H1 (cell line): ENCODE data around the gene NFKBIE. TPM values are rescaled to one million over a fixed set of nuclear protein-coding genes. Genes with fewer than 3 reads are reported as not detected.
A peak's percentile ranks its signal among the peaks of the same experiment; 100 is the strongest.

Source experiments
- CTCF ChIA-PET: fragments of 300-600 bp; sonication (Branson Sonifier 250); formaldehyde crosslinking; loops from one replicate; lab custom pipeline; 2021; ENCODE audit not compliant: partially characterized antibody; lab: Charles Lee
- POLR2A ChIA-PET: fragments of 300-600 bp; sonication (Branson Sonifier 250); formaldehyde crosslinking; loops from one replicate; lab custom pipeline; 2021; ENCODE audit warnings: inconsistent platforms; ENCODE audit not compliant: partially characterized antibody; lab: Charles Lee
- DNase-seq, 2 experiments: peaks; one replicate each; pipeline versions ENCODE4 v3.0.0 to v3.0.0-alpha.2; 2010 to 2022; ENCODE audit warnings: low spot score in 2 of 2, low read depth in 1 of 2, mixed read lengths in 1 of 2
- FAIRE-seq: peaks from 2 replicates; lab custom pipeline; 2011; peaks lifted over from hg19 to GRCh38; lab: Jason Lieb, UNC
- H2AFZ ChIP-seq: 2 replicates; pipeline ENCODE4 v1.8.1; 2012; ENCODE audit warnings: low read length, inconsistent platforms
- H2AK5ac ChIP-seq: 2 replicates; pipeline ENCODE4 v1.6.1; 2013; ENCODE audit warnings: low read depth, low read length
- H2BK120ac ChIP-seq: replicated peaks from 2 replicates; pipeline ENCODE3; 2013; ENCODE audit warnings: low read depth, low read length, inconsistent platforms
- H2BK12ac ChIP-seq: 2 replicates; pipeline ENCODE4 v1.6.1; 2013; ENCODE audit warnings: low read depth, low read length
- H2BK15ac ChIP-seq: 2 replicates; pipeline ENCODE4 v1.6.1; 2013; ENCODE audit warnings: low read length
- H2BK20ac ChIP-seq: 2 replicates; pipeline ENCODE4 v1.6.1; 2013; ENCODE audit warnings: low read length
- H2BK5ac ChIP-seq: 2 replicates; pipeline ENCODE4 v1.6.1; 2013; ENCODE audit warnings: low read depth, low read length
- H3K14ac ChIP-seq: 2 replicates; pipeline ENCODE4 v1.6.1; 2013; ENCODE audit warnings: inconsistent platforms; ENCODE audit not compliant: insufficient read length
- H3K18ac ChIP-seq: 2 replicates; pipeline ENCODE4 v1.6.1; 2013; ENCODE audit warnings: low read length; ENCODE audit errors: extremely low read depth
- H3K23ac ChIP-seq: 2 replicates; pipeline ENCODE4 v1.6.1; 2013; ENCODE audit warnings: inconsistent platforms; ENCODE audit not compliant: insufficient read length
- H3K23me2 ChIP-seq: 2 replicates; pipeline ENCODE4 v1.6.1; 2013; ENCODE audit warnings: low read depth, low read length
- H3K27ac ChIP-seq: 2 replicates; pipeline ENCODE4 v1.6.1; 2011; ENCODE audit warnings: low read depth, low read length, inconsistent platforms
- H3K27me3 ChIP-seq, 4 experiments: replicated peaks in 1 of 4; 1 replicate in 1 of 4; 2 replicates in 3 of 4; pipeline versions ENCODE4 v1.6.1 to v1.8.1; 2011 to 2013; ENCODE audit warnings: low read length in 3 of 4, mild to moderate bottlenecking in 3 of 4, inconsistent platforms in 2 of 4, mixed read lengths in 2 of 4, moderate library complexity in 1 of 4; ENCODE audit not compliant: control insufficient read depth in 3 of 4, insufficient read depth in 3 of 4; ENCODE audit errors: extremely low read depth in 1 of 4
- H3K36me3 ChIP-seq, 4 experiments: 2 replicates each; pipeline versions ENCODE4 v1.6.1 to v1.8.1; 2011 to 2013; ENCODE audit warnings: mild to moderate bottlenecking in 4 of 4, low read length in 3 of 4, moderate library complexity in 2 of 4, control low read depth in 1 of 4, inconsistent platforms in 1 of 4; ENCODE audit not compliant: insufficient read depth in 4 of 4, control insufficient read depth in 2 of 4
- H3K4ac ChIP-seq: replicated peaks from 2 replicates; pipeline ENCODE3; 2013; ENCODE audit warnings: low read length, low read depth, mixed read lengths, inconsistent platforms; ENCODE audit not compliant: insufficient read length
- H3K4me1 ChIP-seq, 4 experiments: replicated peaks in 1 of 4; 1 replicate in 1 of 4; 2 replicates in 3 of 4; pipeline versions ENCODE4 v1.6.1 to v1.8.1; 2011 to 2013; ENCODE audit warnings: low read length in 3 of 4, inconsistent platforms in 2 of 4, mixed read lengths in 1 of 4; ENCODE audit not compliant: insufficient read depth in 4 of 4, control insufficient read depth in 3 of 4
- H3K4me2 ChIP-seq, 2 experiments: 2 replicates each; pipeline versions ENCODE4 v1.6.1 to v1.8.1; 2011 to 2013; ENCODE audit warnings: low read depth in 2 of 2, low read length in 2 of 2, control low read depth in 1 of 2, inconsistent platforms in 1 of 2, mild to moderate bottlenecking in 1 of 2; ENCODE audit not compliant: insufficient read depth in 1 of 2
- H3K4me3 ChIP-seq, 4 experiments: fragments of 200-600, 300-600 bp in 1 of 4; sonication (generic), shearing (Covaris generic), sonication (Bioruptor Twin) in 1 of 4; 2 replicates each; pipeline versions ENCODE4 v1.5.1 to v1.8.1; 2011 to 2016; ENCODE audit warnings: low read length in 4 of 4, low read depth in 3 of 4, control low read depth in 2 of 4, inconsistent platforms in 2 of 4, mild to moderate bottlenecking in 2 of 4, mixed read lengths in 1 of 4, moderate library complexity in 1 of 4; ENCODE audit not compliant: insufficient read depth in 2 of 4; ENCODE audit errors: extremely low read depth in 1 of 4
- H3K56ac ChIP-seq: replicated peaks from 2 replicates; pipeline ENCODE3; 2013; ENCODE audit warnings: low read depth, mild to moderate bottlenecking, mixed read lengths, low read length, inconsistent platforms; ENCODE audit not compliant: insufficient read length
- H3K79me1 ChIP-seq: 2 replicates; pipeline ENCODE4 v1.6.1; 2013; ENCODE audit warnings: low read depth, low read length, control low read depth
- H3K79me2 ChIP-seq, 2 experiments: 2 replicates each; pipeline versions ENCODE4 v1.6.1 to v1.8.1; 2012 to 2013; ENCODE audit warnings: low read length in 2 of 2, mild to moderate bottlenecking in 2 of 2, inconsistent platforms in 1 of 2; ENCODE audit not compliant: insufficient read depth in 2 of 2, control insufficient read depth in 1 of 2
- H3K9ac ChIP-seq, 4 experiments: replicated peaks in 1 of 4; 1 replicate in 1 of 4; 2 replicates in 3 of 4; pipeline versions ENCODE4 v1.6.1 to v1.8.1; 2011 to 2013; ENCODE audit warnings: low read depth in 3 of 4, low read length in 3 of 4, control low read depth in 2 of 4, mild to moderate bottlenecking in 2 of 4, moderate library complexity in 2 of 4, inconsistent platforms in 1 of 4; ENCODE audit errors: extremely low read depth in 1 of 4
- H3K9me3 ChIP-seq, 2 experiments: 2 replicates each; pipeline versions ENCODE4 v1.6.1 to v1.8.1; 2012 to 2013; ENCODE audit warnings: mild to moderate bottlenecking in 2 of 2, moderate library complexity in 2 of 2, control low read depth in 1 of 2, inconsistent platforms in 1 of 2, low read depth in 1 of 2, low read length in 1 of 2, mixed read lengths in 1 of 2; ENCODE audit not compliant: insufficient read depth in 2 of 2
- H4K20me1 ChIP-seq, 2 experiments: replicated peaks in 1 of 2; 2 replicates each; pipeline versions ENCODE3 to v1.8.1; 2011 to 2013; ENCODE audit warnings: inconsistent platforms in 2 of 2, low read length in 2 of 2, mild to moderate bottlenecking in 1 of 2; ENCODE audit not compliant: insufficient read depth in 2 of 2, control insufficient read depth in 1 of 2
- H4K5ac ChIP-seq: 2 replicates; pipeline ENCODE4 v1.6.1; 2013; ENCODE audit warnings: low read length, low read depth, mixed read lengths, inconsistent platforms; ENCODE audit not compliant: insufficient read length
- H4K8ac ChIP-seq: 2 replicates; pipeline ENCODE4 v1.8.0; 2013; ENCODE audit warnings: mild to moderate bottlenecking, moderate library complexity, low read length, inconsistent platforms; ENCODE audit not compliant: insufficient read depth; ENCODE audit errors: extremely low read depth
- H4K91ac ChIP-seq: replicated peaks from 2 replicates; pipeline ENCODE3; 2013; ENCODE audit warnings: low read length, mixed read lengths, inconsistent platforms; ENCODE audit not compliant: insufficient read length
- CTBP2 ChIP-seq: IDR thresholded peaks from 2 replicates; pipeline ENCODE4 v1.7.0; 2011; ENCODE audit warnings: borderline replicate concordance, mild to moderate bottlenecking, moderate library complexity, mixed read lengths, low read length; ENCODE audit not compliant: insufficient read depth, insufficient read length
- EGR1 ChIP-seq: IDR thresholded peaks from 2 replicates; pipeline ENCODE4 v1.6.1; 2011; ENCODE audit warnings: low read depth, low read length, borderline replicate concordance
- JUND ChIP-seq: IDR thresholded peaks from 2 replicates; pipeline ENCODE4 v1.6.1; 2011; ENCODE audit warnings: mild to moderate bottlenecking, improper control_type of control experiment, low read length
- KDM1A ChIP-seq: fragments of 200-600, 300-600 bp; sonication (generic); IDR thresholded peaks from 2 replicates; pipeline ENCODE4 v1.7.1; 2016; ENCODE audit warnings: mild to moderate bottlenecking, low read length, borderline replicate concordance
- SAP30 ChIP-seq: fragments of 300-600 bp; sonication (generic); IDR thresholded peaks from 2 replicates; pipeline ENCODE4 v1.7.1; 2012; ENCODE audit warnings: low read length, moderate library complexity, mild to moderate bottlenecking, inconsistent platforms; ENCODE audit not compliant: insufficient read depth, insufficient replicate concordance
- WGBS, 2 experiments: shearing (Covaris generic) in 1 of 2; methylation state at CpG; one replicate each; pipeline versions ENCODE4 v1.1.6 to v1.1.7; 2013 to 2015; ENCODE audit warnings: low lambda C conversion rate in 2 of 2, mixed read lengths in 2 of 2, inconsistent platforms in 1 of 2, low coverage in 1 of 2, missing lambda C conversion rate in 1 of 2; ENCODE audit not compliant: insufficient replicate concordance in 2 of 2, insufficient coverage in 1 of 2, insufficient read length in 1 of 2; ENCODE audit errors: extremely low coverage in 1 of 2, missing lambda C conversion rate in 1 of 2; 5-methylcytosine and 5-hydroxymethylcytosine counted together
- polyA plus RNA-seq, 7 experiments: library from polyadenylated mRNA; depleted of rRNA in 3 of 7; stranded (reverse) in 5 of 7; unstranded in 2 of 7; fragments of >200 nt in 5 of 7; fragments of 200-250 nt in 2 of 7; gene quantifications; 1 replicate in 5 of 7; 2 replicates in 1 of 7; 4 replicates in 1 of 7; pipeline versions ENCODE4 v1.2.1 to v1.2.3, GENCODE V29; 2011 to 2013; ENCODE audit warnings: missing spikeins in 2 of 7, mixed read lengths in 2 of 7
- total RNA-seq: library from RNA; stranded (reverse); fragmentation: NEBNext Ultra II Directional; extraction: Animal tissue kit (Norgen Biotek cat#: 25700); gene quantifications from 2 replicates; pipeline ENCODE4 v1.2.1, GENCODE V29; 2021

Gene NFKBIE
- total and polyA plus RNA-seq, 2 of the 8 experiments (the other 6 are each of a cell fraction or from before 2014, with no cell fraction given) = 13.5 to 19.2 TPM

DNA sequence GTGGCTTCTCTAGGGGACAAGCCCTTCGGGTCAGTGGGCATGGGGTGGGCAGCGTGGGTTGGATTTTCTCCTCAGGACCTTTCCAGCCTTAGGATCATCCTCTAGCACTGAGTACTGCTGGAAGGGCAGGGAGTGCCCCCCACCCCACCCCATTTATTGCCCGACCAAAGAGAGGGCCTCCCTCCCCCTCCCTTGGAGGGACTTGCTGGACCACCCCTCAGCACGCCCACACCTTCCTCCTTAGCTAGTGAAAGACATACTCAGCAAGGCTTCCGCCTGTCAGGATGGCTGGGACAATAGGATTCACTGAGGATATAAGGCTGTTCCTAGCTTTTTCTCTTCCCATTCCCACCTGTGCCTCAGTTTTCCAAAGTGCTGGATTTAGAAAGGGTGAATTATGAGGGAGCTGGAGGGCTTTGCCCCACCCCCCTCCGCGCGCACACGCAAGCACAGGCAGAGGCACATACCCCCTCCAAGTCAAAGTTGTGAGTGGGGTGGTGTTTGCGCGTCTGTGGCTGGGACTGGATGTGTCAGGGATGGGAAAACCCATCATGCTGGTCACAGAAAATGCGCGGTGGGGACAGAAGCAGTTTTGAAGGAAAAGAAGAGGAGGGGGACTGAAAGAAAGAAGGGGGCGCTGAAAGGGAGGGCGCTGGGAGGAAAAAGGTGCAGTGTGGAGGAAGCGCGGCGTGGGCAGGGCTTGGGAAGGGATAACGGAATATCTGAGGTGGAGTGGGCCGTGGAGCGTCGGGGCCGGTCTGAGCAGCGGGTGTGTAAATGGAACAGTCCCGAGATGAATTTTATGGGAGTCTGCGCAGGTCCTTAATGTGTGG is 42.6 kb downstream of the NFKBIE start:
- 6% methylated on average over 25 of the region's 26 CpGs; no CpG with 5 or more reads in 1 of the 2 experiments for WGBS, 2 experiments
- Histone ChIP-seq H4K5ac (peak overlapping the region; percentile 53), H2BK15ac (peak overlapping the region; percentile 88), H3K27me3 (no peaks in the 10 kb centered on the region), H3K4ac (peak overlapping the region; percentile 84), H4K8ac (peak overlapping the region; percentile 76; the same call in 1 of the 2 replicates), H3K36me3 (peaks cover 0 to 3% (median under 1%) of the 10 kb centered on the region in 4 experiments; a peak in 3 of 8 replicates), H2AK5ac (peak overlapping the region; percentile 65; the same call in 1 of the 2 replicates), H2BK20ac (peak overlapping the region; percentile 93), H3K14ac (peak overlapping the region; percentile 33), H2BK120ac (peak overlapping the region; percentile 84), H2BK12ac (peak overlapping the region; percentile 98; the same call in 1 of the 2 replicates), H3K9ac (no peak overlapping the region; a peak in 2 of 7 replicates), H3K79me2 (peaks cover 10 to 38% of the 10 kb centered on the region in 2 experiments; a peak in 3 of 4 replicates), H3K79me1 (peaks cover 16% of the 10 kb centered on the region), H3K18ac (peak overlapping the region; percentile 95), H2AFZ (no peak overlapping the region), H2BK5ac (peak overlapping the region; percentile 76; the same call in 1 of the 2 replicates), H3K9me3 (no peaks in the 10 kb centered on the region), H3K27ac (no peak overlapping the region), H3K4me2 (peak overlapping the region; percentile 94 to 95), H3K4me3 (peak overlapping the region; percentile 29 to 75 (median 52)), H3K56ac (peak overlapping the region; percentile 80), H3K4me1 (peaks cover 25 to 58% (median 41%) of the 10 kb centered on the region in 4 experiments), H4K91ac (peak overlapping the region; percentile 99), H3K23me2 (peaks cover 16% of the 10 kb centered on the region), H4K20me1 (peaks cover 25 to 28% of the 10 kb centered on the region in 2 experiments), H3K23ac (peak overlapping the region; percentile 37)
- FAIRE-seq (no peak), DNase-seq (no peak)
- ChIA-PET POLR2A (interaction anchor here (0.5 to 21.0 kb wide), 11 partner anchors 13 to 766 kb away, joined by 3 to 477 read pairs (median 19); partner anchors contain the start of genes AARS2, HSP90AB1 and SLC35B2), CTCF (interaction anchor here (0.6 to 19.4 kb wide), 14 partner anchors 10 to 550 kb away, joined by 3 to 287 read pairs (median 7); partner anchors contain the start of genes HSP90AB1 and SLC35B2)
- 0 out of 2 replicates have a peak, but pooled peaks have one; percentile 24 for TF ChIP-seq KDM1A
- TF ChIP-seq EGR1 = peak; percentile 52; the same call in 1 of the 2 replicates
- TF ChIP-seq SAP30 = peak; percentile 25
- TF ChIP-seq CTBP2 = peak; percentile 61
- no peak for TF ChIP-seq JUND
